Liver (tissue), 3 donors: ENCODE data around the gene HCFC1R1.
A peak's percentile ranks its signal among the peaks of the same experiment; 100 is the strongest.

Source experiments
- EGR1 ChIP-seq, 2 donors: IDR thresholded peaks; 2 replicates each; pipeline ENCODE4 v1.6.1; 2016 to 2018; ENCODE audit warnings: antibody characterized with exemption in 2 of 2, low read depth in 2 of 2
- GABPA ChIP-seq, 2 donors: IDR thresholded peaks in 1 of 2; conservative IDR thresholded peaks in 1 of 2; 2 replicates each; pipeline ENCODE4 v1.6.1; 2016; ENCODE audit warnings: antibody characterized with exemption in 2 of 2, mild to moderate bottlenecking in 1 of 2, moderate library complexity in 1 of 2
- HNF4A ChIP-seq, 2 donors: conservative IDR thresholded peaks; 2 replicates each; pipeline ENCODE4 v1.6.1; 2016; ENCODE audit warnings: antibody characterized with exemption in 2 of 2, mild to moderate bottlenecking in 2 of 2
- JUND ChIP-seq, 2 donors: IDR thresholded peaks; 2 replicates each; pipeline ENCODE4 v1.6.1; 2016; ENCODE audit warnings: antibody characterized with exemption in 2 of 2
- MAX ChIP-seq: IDR thresholded peaks from 2 replicates; pipeline ENCODE4 v1.6.1; 2016; ENCODE audit warnings: antibody characterized with exemption
- SP1 ChIP-seq: IDR thresholded peaks from 2 replicates; pipeline ENCODE4 v1.6.1; 2018; ENCODE audit warnings: antibody characterized with exemption, mild to moderate bottlenecking
- TAF1 ChIP-seq: conservative IDR thresholded peaks from 2 replicates; pipeline ENCODE4 v1.6.1; 2016; ENCODE audit warnings: antibody characterized with exemption, mild to moderate bottlenecking
- YY1 ChIP-seq: IDR thresholded peaks from 2 replicates; pipeline ENCODE4 v1.6.1; 2016; ENCODE audit warnings: antibody characterized with exemption, mild to moderate bottlenecking
- TF ChIP-seq, protein P1 (sequence below): fragments of 150-350 bp; IDR thresholded peaks from 2 replicates; pipeline ENCODE4 v1.5.1; 2017; ENCODE audit warnings: improper control_type of control experiment, low read depth, low read length; ENCODE audit not compliant: missing input control
- TF ChIP-seq, protein P2 (sequence below): IDR thresholded peaks from 2 replicates; pipeline ENCODE4 v1.6.1; 2016; ENCODE audit warnings: antibody characterized with exemption
- TF ChIP-seq, protein P3 (sequence below): IDR thresholded peaks from 2 replicates; pipeline ENCODE4 v1.6.1; 2016; ENCODE audit warnings: antibody characterized with exemption, mild to moderate bottlenecking
- donor health status: healthy.
- donor health status: healthy.

DNA sequence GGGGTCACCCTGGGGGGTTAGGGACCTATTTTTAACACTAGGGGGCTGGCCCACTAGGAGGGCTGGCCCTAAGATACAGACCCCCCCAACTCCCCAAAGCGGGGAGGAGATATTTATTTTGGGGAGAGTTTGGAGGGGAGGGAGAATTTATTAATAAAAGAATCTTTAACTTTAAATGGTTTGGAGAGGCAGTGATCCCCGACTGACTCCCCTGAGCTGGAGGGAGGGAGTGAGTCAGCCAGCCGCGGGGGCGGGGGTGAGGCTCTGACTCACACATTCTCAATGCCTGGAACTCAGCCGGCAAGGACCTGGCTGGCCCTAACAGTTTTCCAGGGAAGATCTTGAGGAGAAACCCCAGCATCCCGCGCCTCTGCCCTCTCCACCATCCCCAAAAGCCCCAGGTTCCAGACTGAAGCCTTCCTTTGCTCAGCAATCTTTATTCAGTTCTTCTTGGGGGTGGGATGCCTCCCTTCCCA is 1.5 kb downstream of the HCFC1R1 start:
- TF ChIP-seq TAF1 (no peak), YY1 (no peak), HNF4A (conservative IDR thresholded peaks at IDR 0.05) (no peak), GABPA (IDR thresholded peaks at IDR 0.05 in 1 of 2, conservative IDR thresholded peaks at IDR 0.05 in 1 of 2) (no peak), MAX (no peak), EGR1 (IDR thresholded peaks at IDR 0.05; ENCODE audit: low read depth in 2 of 2) (peak; percentile 28 to 55), JUND (IDR thresholded peaks at IDR 0.05) (peak; percentile 74 to 92), SP1 (no peak)
- TF ChIP-seq, protein P1, sequence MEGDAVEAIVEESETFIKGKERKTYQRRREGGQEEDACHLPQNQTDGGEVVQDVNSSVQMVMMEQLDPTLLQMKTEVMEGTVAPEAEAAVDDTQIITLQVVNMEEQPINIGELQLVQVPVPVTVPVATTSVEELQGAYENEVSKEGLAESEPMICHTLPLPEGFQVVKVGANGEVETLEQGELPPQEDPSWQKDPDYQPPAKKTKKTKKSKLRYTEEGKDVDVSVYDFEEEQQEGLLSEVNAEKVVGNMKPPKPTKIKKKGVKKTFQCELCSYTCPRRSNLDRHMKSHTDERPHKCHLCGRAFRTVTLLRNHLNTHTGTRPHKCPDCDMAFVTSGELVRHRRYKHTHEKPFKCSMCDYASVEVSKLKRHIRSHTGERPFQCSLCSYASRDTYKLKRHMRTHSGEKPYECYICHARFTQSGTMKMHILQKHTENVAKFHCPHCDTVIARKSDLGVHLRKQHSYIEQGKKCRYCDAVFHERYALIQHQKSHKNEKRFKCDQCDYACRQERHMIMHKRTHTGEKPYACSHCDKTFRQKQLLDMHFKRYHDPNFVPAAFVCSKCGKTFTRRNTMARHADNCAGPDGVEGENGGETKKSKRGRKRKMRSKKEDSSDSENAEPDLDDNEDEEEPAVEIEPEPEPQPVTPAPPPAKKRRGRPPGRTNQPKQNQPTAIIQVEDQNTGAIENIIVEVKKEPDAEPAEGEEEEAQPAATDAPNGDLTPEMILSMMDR: no peak
- TF ChIP-seq, protein P2, sequence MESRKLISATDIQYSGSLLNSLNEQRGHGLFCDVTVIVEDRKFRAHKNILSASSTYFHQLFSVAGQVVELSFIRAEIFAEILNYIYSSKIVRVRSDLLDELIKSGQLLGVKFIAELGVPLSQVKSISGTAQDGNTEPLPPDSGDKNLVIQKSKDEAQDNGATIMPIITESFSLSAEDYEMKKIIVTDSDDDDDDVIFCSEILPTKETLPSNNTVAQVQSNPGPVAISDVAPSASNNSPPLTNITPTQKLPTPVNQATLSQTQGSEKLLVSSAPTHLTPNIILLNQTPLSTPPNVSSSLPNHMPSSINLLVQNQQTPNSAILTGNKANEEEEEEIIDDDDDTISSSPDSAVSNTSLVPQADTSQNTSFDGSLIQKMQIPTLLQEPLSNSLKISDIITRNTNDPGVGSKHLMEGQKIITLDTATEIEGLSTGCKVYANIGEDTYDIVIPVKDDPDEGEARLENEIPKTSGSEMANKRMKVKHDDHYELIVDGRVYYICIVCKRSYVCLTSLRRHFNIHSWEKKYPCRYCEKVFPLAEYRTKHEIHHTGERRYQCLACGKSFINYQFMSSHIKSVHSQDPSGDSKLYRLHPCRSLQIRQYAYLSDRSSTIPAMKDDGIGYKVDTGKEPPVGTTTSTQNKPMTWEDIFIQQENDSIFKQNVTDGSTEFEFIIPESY: no peak
- TF ChIP-seq, protein P3, sequence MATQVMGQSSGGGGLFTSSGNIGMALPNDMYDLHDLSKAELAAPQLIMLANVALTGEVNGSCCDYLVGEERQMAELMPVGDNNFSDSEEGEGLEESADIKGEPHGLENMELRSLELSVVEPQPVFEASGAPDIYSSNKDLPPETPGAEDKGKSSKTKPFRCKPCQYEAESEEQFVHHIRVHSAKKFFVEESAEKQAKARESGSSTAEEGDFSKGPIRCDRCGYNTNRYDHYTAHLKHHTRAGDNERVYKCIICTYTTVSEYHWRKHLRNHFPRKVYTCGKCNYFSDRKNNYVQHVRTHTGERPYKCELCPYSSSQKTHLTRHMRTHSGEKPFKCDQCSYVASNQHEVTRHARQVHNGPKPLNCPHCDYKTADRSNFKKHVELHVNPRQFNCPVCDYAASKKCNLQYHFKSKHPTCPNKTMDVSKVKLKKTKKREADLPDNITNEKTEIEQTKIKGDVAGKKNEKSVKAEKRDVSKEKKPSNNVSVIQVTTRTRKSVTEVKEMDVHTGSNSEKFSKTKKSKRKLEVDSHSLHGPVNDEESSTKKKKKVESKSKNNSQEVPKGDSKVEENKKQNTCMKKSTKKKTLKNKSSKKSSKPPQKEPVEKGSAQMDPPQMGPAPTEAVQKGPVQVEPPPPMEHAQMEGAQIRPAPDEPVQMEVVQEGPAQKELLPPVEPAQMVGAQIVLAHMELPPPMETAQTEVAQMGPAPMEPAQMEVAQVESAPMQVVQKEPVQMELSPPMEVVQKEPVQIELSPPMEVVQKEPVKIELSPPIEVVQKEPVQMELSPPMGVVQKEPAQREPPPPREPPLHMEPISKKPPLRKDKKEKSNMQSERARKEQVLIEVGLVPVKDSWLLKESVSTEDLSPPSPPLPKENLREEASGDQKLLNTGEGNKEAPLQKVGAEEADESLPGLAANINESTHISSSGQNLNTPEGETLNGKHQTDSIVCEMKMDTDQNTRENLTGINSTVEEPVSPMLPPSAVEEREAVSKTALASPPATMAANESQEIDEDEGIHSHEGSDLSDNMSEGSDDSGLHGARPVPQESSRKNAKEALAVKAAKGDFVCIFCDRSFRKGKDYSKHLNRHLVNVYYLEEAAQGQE: no peak
